SK-N-SH (cell line): Measurements from ENCODE around the gene MUC22. TPM values are rescaled to one million over a fixed set of nuclear protein-coding genes. Genes with fewer than 3 reads are reported as not detected.

Experiments used
- CTCF ChIA-PET: fragments of 300-600, 350-600 bp; formaldehyde crosslinking; extraction: SDS; loops from one replicate; lab custom pipeline; 2021; lab: Yijun Ruan, JAX
- POLR2A ChIA-PET: fragments of 350-600 bp; sonication (Branson Sonifier 250); formaldehyde crosslinking; extraction: SDS; loops from one replicate; lab custom pipeline; 2020; ENCODE audit warnings: antibody characterized with exemption, inconsistent platforms; lab: Yijun Ruan, JAX
- DNase-seq: peaks from one replicate; pipeline ENCODE4 v3.0.0; 2012
- H2AFZ ChIP-seq: fragments of 200-600 bp; sonication (generic); 2 replicates; pipeline ENCODE4 v1.8.1; 2016; ENCODE audit warnings: antibody characterized with exemption, mild to moderate bottlenecking, low read depth
- H3F3A ChIP-seq: fragments of 200-600 bp; sonication (generic); replicated peaks from 2 replicates; pipeline ENCODE3; 2016; ENCODE audit warnings: antibody characterized with exemption, mild to moderate bottlenecking; ENCODE audit not compliant: insufficient read depth
- H3K27ac ChIP-seq, 2 experiments: fragments of 200-500 bp in 1 of 2; fragments of 200-600 bp in 1 of 2; sonication (Bioruptor generic) in 1 of 2; sonication (generic), shearing (Covaris generic) in 1 of 2; 2 replicates each; pipeline versions ENCODE4 v1.5.1 to v1.6.1; 2014 to 2016; ENCODE audit warnings: low read depth in 2 of 2, inconsistent platforms in 1 of 2, low read length in 1 of 2, mild to moderate bottlenecking in 1 of 2, mixed read lengths in 1 of 2
- H3K27me3 ChIP-seq: fragments of 200-600 bp; sonication (generic), shearing (Covaris generic); 2 replicates; pipeline ENCODE4 v1.6.1; 2016; ENCODE audit warnings: mixed run types; ENCODE audit not compliant: insufficient read depth
- H3K36me3 ChIP-seq, 2 experiments: fragments of 200-500 bp in 1 of 2; fragments of 200-600 bp in 1 of 2; sonication (Bioruptor generic) in 1 of 2; sonication (generic) in 1 of 2; replicated peaks in 1 of 2; 2 replicates each; pipeline versions ENCODE3 to v1.5.1; 2014 to 2016; ENCODE audit warnings: low read length in 1 of 2, mild to moderate bottlenecking in 1 of 2; ENCODE audit not compliant: insufficient read depth in 2 of 2, control insufficient read depth in 1 of 2
- H3K4me1 ChIP-seq, 2 experiments: fragments of 200-500 bp in 1 of 2; fragments of 200-600 bp in 1 of 2; sonication (Bioruptor generic) in 1 of 2; sonication (generic), shearing (Covaris generic) in 1 of 2; 2 replicates each; pipeline versions ENCODE4 v1.5.1 to v1.6.1; 2014 to 2016; ENCODE audit warnings: low read depth in 1 of 2, low read length in 1 of 2, mixed run types in 1 of 2; ENCODE audit not compliant: insufficient read depth in 2 of 2, control insufficient read depth in 1 of 2
- H3K4me2 ChIP-seq: fragments of 200-600 bp; sonication (generic), shearing (Covaris generic); 2 replicates; pipeline ENCODE4 v1.6.1; 2017; ENCODE audit warnings: mixed run types
- H3K4me3 ChIP-seq, 2 experiments: fragments of 200-500 bp in 1 of 2; fragments of 200-600 bp in 1 of 2; sonication (Bioruptor generic) in 1 of 2; sonication (generic), shearing (Covaris generic) in 1 of 2; 2 replicates each; pipeline versions ENCODE4 v1.5.1 to v1.8.1; 2014 to 2016; ENCODE audit warnings: low read depth in 2 of 2, inconsistent platforms in 1 of 2, low read length in 1 of 2, mild to moderate bottlenecking in 1 of 2, mixed read lengths in 1 of 2, moderate library complexity in 1 of 2
- H3K79me2 ChIP-seq: fragments of 200-600 bp; sonication (generic); 2 replicates; pipeline ENCODE4 v1.8.1; 2017; ENCODE audit warnings: mild to moderate bottlenecking; ENCODE audit not compliant: insufficient read depth
- H3K9ac ChIP-seq: fragments of 200-600 bp; sonication (generic); 2 replicates; pipeline ENCODE4 v1.6.1; 2017; ENCODE audit warnings: mixed run types
- H3K9me2 ChIP-seq: fragments of 200-600 bp; sonication (generic); 2 replicates; pipeline ENCODE4 v1.6.1; 2017; ENCODE audit warnings: mixed run types
- H3K9me3 ChIP-seq: fragments of 200-600 bp; sonication (generic); 2 replicates; pipeline ENCODE4 v1.6.1; 2017; ENCODE audit warnings: mixed run types, mild to moderate bottlenecking, moderate library complexity
- H4K20me1 ChIP-seq: fragments of 200-600 bp; sonication (generic); 2 replicates; pipeline ENCODE4 v1.6.1; 2017; ENCODE audit warnings: mild to moderate bottlenecking, mixed run types; ENCODE audit not compliant: insufficient read depth
- CHD2 ChIP-seq: fragments of 150-350 bp; IDR thresholded peaks from 2 replicates; pipeline ENCODE4 v1.6.1; 2018; ENCODE audit warnings: low read length; ENCODE audit not compliant: partially characterized antibody
- CTCF ChIP-seq: fragments of 200-600 bp; sonication (generic); IDR thresholded peaks from 2 replicates; pipeline ENCODE4 v1.6.1; 2017; ENCODE audit warnings: antibody characterized with exemption, mild to moderate bottlenecking, moderate library complexity
- ELF1 ChIP-seq: IDR thresholded peaks from 2 replicates; pipeline ENCODE4 v1.4.0; 2012
- EP300 ChIP-seq, 2 experiments: IDR thresholded peaks; 2 replicates each; pipeline versions ENCODE4 v1.4.0 to v1.6.1; 2012; ENCODE audit warnings: borderline replicate concordance in 1 of 2, low read depth in 1 of 2, low read length in 1 of 2
- FOSL2 ChIP-seq: IDR thresholded peaks from 2 replicates; pipeline ENCODE4 v1.4.0; 2012; ENCODE audit warnings: low read depth, mild to moderate bottlenecking, moderate library complexity, borderline replicate concordance
- FOXJ3 ChIP-seq: sonication (generic); formaldehyde crosslinking; IDR thresholded peaks from 2 replicates; pipeline ENCODE4 v1.5.1; 2020; ENCODE audit warnings: mild to moderate bottlenecking, missing genetic modification reagents
- FOXM1 ChIP-seq: IDR thresholded peaks from 2 replicates; pipeline ENCODE4 v1.4.0; 2012; ENCODE audit warnings: low read depth, mild to moderate bottlenecking
- GABPA ChIP-seq: IDR thresholded peaks from 2 replicates; pipeline ENCODE4 v1.4.0; 2012; ENCODE audit warnings: low read depth, mild to moderate bottlenecking
- GATA2 ChIP-seq: sonication (generic); formaldehyde crosslinking; IDR thresholded peaks from 2 replicates; pipeline ENCODE4 v1.5.0; 2020; ENCODE audit warnings: mild to moderate bottlenecking, missing genetic modification reagents
- IRF3 ChIP-seq: fragments of 150-350 bp; IDR thresholded peaks from 2 replicates; pipeline ENCODE4 v1.6.1; 2016; ENCODE audit warnings: mild to moderate bottlenecking, low read depth, low read length
- MXI1 ChIP-seq: IDR thresholded peaks from 2 replicates; pipeline ENCODE4 v1.6.1; 2012; ENCODE audit warnings: mild to moderate bottlenecking, low read depth, low read length, improper control_type of control experiment
- NFIC ChIP-seq: IDR thresholded peaks from 2 replicates; pipeline ENCODE4 v1.4.0; 2012; ENCODE audit warnings: borderline replicate concordance
- PBX3 ChIP-seq: IDR thresholded peaks from 2 replicates; pipeline ENCODE4; 2012
- REST ChIP-seq: IDR thresholded peaks from 2 replicates; pipeline ENCODE4 v1.6.1; 2012; ENCODE audit warnings: mild to moderate bottlenecking, low read depth, low read length, moderate library complexity
- RFX5 ChIP-seq: IDR thresholded peaks from 2 replicates; pipeline ENCODE4 v1.6.1; 2012; ENCODE audit warnings: mild to moderate bottlenecking, improper control_type of control experiment, low read length
- SIN3A ChIP-seq: IDR thresholded peaks from 2 replicates; pipeline ENCODE4 v1.6.1; 2012; ENCODE audit warnings: low read depth, mild to moderate bottlenecking, low read length, moderate library complexity, borderline replicate concordance
- TAF1 ChIP-seq: IDR thresholded peaks from 2 replicates; pipeline ENCODE4 v1.6.1; 2012; ENCODE audit warnings: low read depth, mild to moderate bottlenecking, low read length, moderate library complexity, borderline replicate concordance
- TCF12 ChIP-seq: IDR thresholded peaks from 2 replicates; pipeline ENCODE4 v1.4.0; 2012
- TEAD4 ChIP-seq: IDR thresholded peaks from 2 replicates; pipeline ENCODE4 v1.4.0; 2012; ENCODE audit warnings: mild to moderate bottlenecking, borderline replicate concordance; ENCODE audit not compliant: insufficient read depth
- USF2 ChIP-seq: fragments of 150-350 bp; IDR thresholded peaks from 2 replicates; pipeline ENCODE4 v1.6.1; 2017; ENCODE audit warnings: antibody characterized with exemption, low read length, low read depth, borderline replicate concordance
- ZBTB33 ChIP-seq: IDR thresholded peaks from 2 replicates; pipeline ENCODE4 v1.4.0; 2012; ENCODE audit warnings: low read depth, borderline replicate concordance
- WGBS: methylation state at CpG from one replicate; pipeline ENCODE4 v1.1.6; 2017; ENCODE audit warnings: low lambda C conversion rate; 5-methylcytosine and 5-hydroxymethylcytosine counted together
- polyA plus RNA-seq, 3 experiments: library from polyadenylated mRNA; depleted of rRNA; stranded (reverse); fragments of >200 nt; gene quantifications; 2 replicates each; pipeline ENCODE4 v1.2.3, GENCODE V29; 2012

The MUC22 gene
- polyA plus RNA-seq, 1 of the 3 experiments (the other 2 are of a cell fraction): 0.12 TPM

GRCh38 chr6:31058128-31058894 lies 48.0 kb downstream of the MUC22 start:
- no peaks in the 10 kb centered on the region for H3K9me3 ChIP-seq
- no peaks in the 10 kb centered on the region for H3K79me2 ChIP-seq
- H3K4me3 ChIP-seq: no peak overlapping the region
- peak; percentile 42 for DNase-seq
- peak overlapping the region; percentile 59 for H3K4me2 ChIP-seq
- peaks cover 0 to 15% of the 10 kb centered on the region in 2 experiments; a peak in 2 of 4 replicates for H3K4me1 ChIP-seq
- peak overlapping the region; percentile 56 to 68; a peak in 3 of 4 replicates for H3K27ac ChIP-seq
- H3K9me2 ChIP-seq: no peaks in the 10 kb centered on the region
- no peaks in the 10 kb centered on the region for H4K20me1 ChIP-seq
- ChIA-PET POLR2A (no interaction called here), CTCF (interaction anchor here (0.8 to 1.0 kb wide), 2 partner anchors 21 to 114 kb away, joined by 3 read pairs; no protein-coding TSS in a partner anchor)
- H3K9ac ChIP-seq: peak overlapping the region; percentile 39; the same call in 1 of the 2 replicates
- no peak overlapping the region for H2AFZ ChIP-seq
- H3F3A ChIP-seq: peaks cover 10% of the 10 kb centered on the region
- H3K27me3 ChIP-seq: no peaks in the 10 kb centered on the region
- WGBS: 24% methylated on average over 9 of the region's 10 CpGs
- no peaks in the 10 kb centered on the region for H3K36me3 ChIP-seq
- peak; percentile 67; the same call in 1 of the 2 replicates for TF ChIP-seq NFIC
- TF ChIP-seq FOXM1: no peak
- no peak for TF ChIP-seq ELF1
- TF ChIP-seq ZBTB33: no peak
- no peak for TF ChIP-seq REST
- TF ChIP-seq SIN3A: no peak
- no peak for TF ChIP-seq FOXJ3 (CRISPR knock-in tag)
- TF ChIP-seq RFX5: no peak
- TF ChIP-seq TCF12: peak; percentile 97
- no peak for TF ChIP-seq IRF3
- TF ChIP-seq PBX3: peak; percentile 93
- peak; percentile 53 for TF ChIP-seq CTCF
- TF ChIP-seq FOSL2: peak; percentile 99
- no peak for TF ChIP-seq TAF1
- TF ChIP-seq USF2: no peak
- no peak for TF ChIP-seq GATA2 (CRISPR knock-in tag)
- no peak for TF ChIP-seq CHD2
- TF ChIP-seq MXI1: no peak
- TF ChIP-seq GABPA: 0 out of 2 replicates have a peak, but pooled peaks have one; percentile 17
- TF ChIP-seq EP300 (IDR thresholded peaks at IDR 0.05; ENCODE audit: borderline replicate concordance in 1 of 2, low read depth in 1 of 2, low read length in 1 of 2): peak in 1 of 2 experiments; percentile 81; a peak in 2 of 4 replicates
- TF ChIP-seq TEAD4: peak; percentile 56; the same call in 1 of the 2 replicates
